ENCODE data around the gene SYNC. TPM values are rescaled to one million over a fixed set of nuclear protein-coding genes. Genes with fewer than 3 reads are reported as not detected.

The SYNC gene
- total RNA-seq, 1 donor from 2014 or later = 10.3 TPM

DNA sequence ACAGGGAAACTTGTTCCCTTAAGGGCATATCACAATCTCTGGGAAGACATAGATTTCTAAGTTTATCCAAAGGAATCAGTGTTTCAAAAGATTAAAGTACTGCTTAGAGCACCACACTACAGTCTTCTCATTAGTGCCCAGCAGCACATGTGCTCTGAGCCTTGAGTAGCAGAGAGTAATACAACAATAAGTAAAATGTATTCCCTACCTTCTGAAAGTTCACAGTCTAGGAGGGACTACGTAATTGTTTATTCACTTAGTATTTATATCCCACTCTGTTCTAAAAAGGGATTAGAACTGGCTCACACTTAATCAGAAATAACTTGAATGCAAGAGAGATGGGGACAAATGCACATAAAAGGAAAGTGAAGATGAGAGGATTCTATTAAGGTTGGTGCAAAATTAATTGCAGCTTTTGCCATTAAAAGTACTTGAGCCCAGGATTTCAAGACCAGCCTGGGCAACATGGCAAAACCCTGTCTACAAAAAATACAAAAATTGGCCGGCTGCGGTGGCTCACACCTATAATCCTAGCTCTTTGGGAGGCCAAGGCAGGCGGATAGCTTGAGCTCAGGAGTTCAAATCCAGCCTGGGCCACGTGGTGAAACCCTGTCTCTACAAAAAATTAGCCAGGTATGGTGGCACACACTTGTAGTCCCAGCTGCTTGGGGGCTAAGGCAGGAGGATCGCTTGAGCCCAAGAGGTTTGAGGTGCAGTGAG, 9.0 kb downstream of the SYNC start:
- no peak for DNase-seq (ENCODE audit: low read depth)
- no peak overlapping the region for H3K4me3 ChIP-seq (ENCODE audit: low read depth, low read length)
- TF ChIP-seq, protein P1, sequence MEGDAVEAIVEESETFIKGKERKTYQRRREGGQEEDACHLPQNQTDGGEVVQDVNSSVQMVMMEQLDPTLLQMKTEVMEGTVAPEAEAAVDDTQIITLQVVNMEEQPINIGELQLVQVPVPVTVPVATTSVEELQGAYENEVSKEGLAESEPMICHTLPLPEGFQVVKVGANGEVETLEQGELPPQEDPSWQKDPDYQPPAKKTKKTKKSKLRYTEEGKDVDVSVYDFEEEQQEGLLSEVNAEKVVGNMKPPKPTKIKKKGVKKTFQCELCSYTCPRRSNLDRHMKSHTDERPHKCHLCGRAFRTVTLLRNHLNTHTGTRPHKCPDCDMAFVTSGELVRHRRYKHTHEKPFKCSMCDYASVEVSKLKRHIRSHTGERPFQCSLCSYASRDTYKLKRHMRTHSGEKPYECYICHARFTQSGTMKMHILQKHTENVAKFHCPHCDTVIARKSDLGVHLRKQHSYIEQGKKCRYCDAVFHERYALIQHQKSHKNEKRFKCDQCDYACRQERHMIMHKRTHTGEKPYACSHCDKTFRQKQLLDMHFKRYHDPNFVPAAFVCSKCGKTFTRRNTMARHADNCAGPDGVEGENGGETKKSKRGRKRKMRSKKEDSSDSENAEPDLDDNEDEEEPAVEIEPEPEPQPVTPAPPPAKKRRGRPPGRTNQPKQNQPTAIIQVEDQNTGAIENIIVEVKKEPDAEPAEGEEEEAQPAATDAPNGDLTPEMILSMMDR (conservative IDR thresholded peaks at IDR 0.05; ENCODE audit: low read depth, low read length) = no peak

DNA sequence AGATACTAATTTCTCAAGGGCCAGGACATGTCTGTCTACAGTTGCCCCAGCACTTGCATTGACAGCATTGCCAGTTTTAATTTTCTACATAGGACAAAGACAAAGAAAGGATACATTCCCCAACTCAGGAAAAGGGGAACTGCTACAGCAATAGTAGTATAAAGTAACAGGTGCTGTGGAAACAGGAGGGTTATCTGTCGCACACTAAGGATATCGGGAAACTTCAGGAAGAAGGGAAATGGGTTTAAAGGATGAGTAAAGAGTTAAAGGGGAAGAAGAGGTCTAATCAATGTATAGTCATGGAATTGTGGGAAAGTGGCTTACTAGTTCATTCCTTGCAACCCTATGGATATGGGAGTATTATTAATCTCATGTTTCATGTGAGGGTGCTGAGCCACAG, 16.2 kb downstream of the SYNC start:
- TF ChIP-seq, protein P1 (conservative IDR thresholded peaks at IDR 0.05; ENCODE audit: low read depth, low read length) = no peak
- DNase-seq (ENCODE audit: low read depth) = no peak
- no peak overlapping the region for H3K4me3 ChIP-seq (ENCODE audit: low read depth, low read length)

DNA sequence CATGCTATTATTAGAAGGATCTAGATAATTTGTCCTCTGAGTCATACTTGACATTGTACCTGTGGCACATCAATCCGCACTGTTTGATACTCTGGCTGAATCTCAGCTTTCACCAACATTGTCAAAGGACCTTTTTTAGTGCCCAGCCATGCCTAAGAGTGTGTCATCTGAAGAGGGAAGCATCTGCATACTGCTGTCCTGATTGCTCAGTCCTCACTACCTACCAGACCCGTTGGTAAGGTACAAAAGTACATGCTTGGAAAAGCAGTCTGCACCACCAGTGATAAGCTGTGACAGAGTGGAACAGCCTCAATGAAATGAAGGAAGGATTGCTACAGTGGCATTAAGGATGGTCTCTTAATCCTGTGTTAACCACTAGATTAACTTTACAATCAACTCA, 17.1 kb downstream of the SYNC start:
- TF ChIP-seq, protein P1 (conservative IDR thresholded peaks at IDR 0.05; ENCODE audit: low read depth, low read length) = no peak
- H3K4me3 ChIP-seq (ENCODE audit: low read depth, low read length) = no peak overlapping the region
- no peak for DNase-seq (ENCODE audit: low read depth)

DNA sequence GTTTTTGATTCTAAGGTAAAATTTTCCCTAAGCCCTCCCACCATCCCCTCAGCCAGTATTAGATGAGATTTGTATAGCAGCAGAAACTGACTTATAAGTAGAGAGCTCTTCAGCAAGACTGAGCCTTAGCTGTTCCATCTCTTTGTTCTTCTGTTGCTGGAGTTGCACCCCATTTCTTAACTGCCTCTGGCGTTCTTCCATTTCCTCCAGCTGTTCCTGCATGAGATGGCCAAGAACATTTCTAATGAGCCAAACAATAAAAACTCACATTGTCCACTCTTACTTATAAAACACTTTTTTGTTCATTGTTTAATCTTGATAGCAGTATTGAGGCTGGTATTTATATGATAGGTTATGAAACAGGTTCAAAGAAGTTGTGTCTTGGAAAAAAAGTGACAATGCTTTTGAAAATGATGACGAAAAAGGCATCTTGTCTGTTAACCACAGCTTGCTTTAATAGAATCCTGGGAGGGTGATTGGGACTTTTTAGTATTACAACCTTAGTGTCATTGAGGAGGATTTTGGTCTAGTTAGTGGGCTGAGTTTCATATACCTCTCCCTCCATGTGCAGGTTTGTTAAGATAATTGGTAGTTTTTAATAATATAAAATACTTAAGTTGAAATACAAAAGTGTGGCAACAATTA, 18.3 kb downstream of the SYNC start:
- no peak overlapping the region for H3K4me3 ChIP-seq (ENCODE audit: low read depth, low read length)
- TF ChIP-seq, protein P1 (conservative IDR thresholded peaks at IDR 0.05; ENCODE audit: low read depth, low read length) = no peak
- no peak for DNase-seq (ENCODE audit: low read depth)

DNA sequence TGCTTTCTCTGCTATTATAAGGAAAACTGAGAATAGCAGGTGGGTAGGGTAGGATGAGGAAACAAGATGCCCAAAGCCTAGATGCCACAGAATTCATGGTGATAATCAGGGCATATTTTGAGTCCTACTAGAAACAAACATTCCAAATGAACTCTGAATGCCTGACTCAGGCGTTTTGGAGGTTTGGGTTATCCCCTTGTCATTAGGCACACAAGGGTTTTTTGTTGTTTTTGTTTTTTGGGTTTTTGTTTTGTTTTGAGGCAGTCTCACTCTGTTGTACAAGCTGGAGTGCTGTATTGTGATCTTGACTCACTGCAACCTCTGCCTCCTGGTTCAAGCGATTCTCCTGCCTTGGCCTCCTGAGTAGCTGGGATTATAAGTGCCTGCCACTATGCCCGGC, 19.2 kb downstream of the SYNC start:
- TF ChIP-seq, protein P1 (conservative IDR thresholded peaks at IDR 0.05; ENCODE audit: low read depth, low read length) = no peak
- H3K4me3 ChIP-seq (ENCODE audit: low read depth, low read length) = no peak overlapping the region
- DNase-seq (ENCODE audit: low read depth) = no peak

DNA sequence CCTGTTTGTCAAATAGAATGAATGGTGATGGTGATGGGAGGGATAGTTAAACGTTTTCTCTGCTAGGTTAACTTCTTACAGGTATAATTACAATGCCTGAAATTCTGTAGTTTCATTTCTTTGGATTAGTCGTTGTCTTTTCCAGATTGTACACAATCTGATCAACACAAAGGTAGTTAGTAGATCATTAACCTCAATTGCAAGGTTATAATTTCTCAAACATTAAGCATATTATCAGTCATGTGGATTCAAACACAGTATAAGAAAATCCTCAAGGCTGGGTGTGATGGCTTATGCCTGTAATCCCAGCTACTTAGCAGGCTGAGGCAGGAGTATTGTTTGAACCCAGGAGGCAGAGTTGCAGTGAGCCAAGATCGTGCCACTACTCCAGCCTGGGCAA, 20.6 kb downstream of the SYNC start:
- H3K4me3 ChIP-seq (ENCODE audit: low read depth, low read length) = no peak overlapping the region
- TF ChIP-seq, protein P1 (conservative IDR thresholded peaks at IDR 0.05; ENCODE audit: low read depth, low read length) = no peak
- no peak for DNase-seq (ENCODE audit: low read depth)

DNA sequence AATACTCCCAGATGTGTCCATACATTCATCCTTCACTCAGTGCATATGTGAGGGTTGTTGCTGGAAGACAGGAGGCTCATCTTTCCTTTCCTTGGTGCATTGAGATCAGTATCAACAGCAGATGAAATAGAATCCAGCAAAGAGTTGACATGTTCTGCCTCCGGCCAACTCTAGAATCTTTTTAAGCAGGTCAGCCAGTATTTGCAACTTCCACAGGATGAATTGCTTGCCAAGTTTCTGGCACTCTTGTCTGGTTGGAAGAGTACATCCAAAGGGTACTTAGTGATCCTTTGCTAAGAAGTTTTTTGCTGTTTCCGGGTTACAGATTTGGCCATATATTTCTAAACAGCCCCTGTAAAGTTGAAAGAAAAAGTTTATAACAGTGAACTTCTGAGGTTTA, 21.1 kb downstream of the SYNC start:
- H3K4me3 ChIP-seq (ENCODE audit: low read depth, low read length) = no peak overlapping the region
- DNase-seq (ENCODE audit: low read depth) = no peak
- TF ChIP-seq, protein P1 (conservative IDR thresholded peaks at IDR 0.05; ENCODE audit: low read depth, low read length) = no peak

Data from epithelial cell of proximal tubule (primary cell).